HG03139 (cell line): ENCODE measurements around the gene SLC4A2.
"Not testable (repeated sequence)": the region's sequence is repeated elsewhere in the genome, so short reads cannot be mapped to it uniquely, and the experiment has no call there.

Source experiments
- ATAC-seq: cut with Tn5 transposase; IDR thresholded peaks from one replicate; pipeline ENCODE4 v1.9.1; 2021; ENCODE audit not compliant: unreplicated experiment

Gene SLC4A2

DNA sequence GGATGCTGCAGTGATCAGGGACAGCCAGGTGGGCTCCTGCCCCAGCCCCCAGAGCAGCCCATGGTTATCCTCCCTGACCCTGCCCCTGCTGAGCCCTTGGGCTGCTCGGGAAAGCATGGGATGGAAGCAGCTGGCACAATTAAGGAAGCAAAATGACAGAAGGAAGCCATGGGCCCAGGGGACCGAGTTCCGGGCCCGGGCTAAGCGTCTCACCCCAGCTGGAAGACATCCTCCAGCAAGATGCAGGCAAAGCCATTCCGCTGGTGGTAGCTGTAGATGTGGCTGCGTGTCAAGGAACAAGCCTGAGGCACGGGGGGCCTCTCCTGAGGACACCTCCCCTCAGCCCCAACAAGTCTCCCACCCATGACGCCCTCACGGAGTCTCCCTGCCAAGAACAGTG lies 36.2 kb upstream of the SLC4A2 start:
- ATAC-seq = no peak

DNA sequence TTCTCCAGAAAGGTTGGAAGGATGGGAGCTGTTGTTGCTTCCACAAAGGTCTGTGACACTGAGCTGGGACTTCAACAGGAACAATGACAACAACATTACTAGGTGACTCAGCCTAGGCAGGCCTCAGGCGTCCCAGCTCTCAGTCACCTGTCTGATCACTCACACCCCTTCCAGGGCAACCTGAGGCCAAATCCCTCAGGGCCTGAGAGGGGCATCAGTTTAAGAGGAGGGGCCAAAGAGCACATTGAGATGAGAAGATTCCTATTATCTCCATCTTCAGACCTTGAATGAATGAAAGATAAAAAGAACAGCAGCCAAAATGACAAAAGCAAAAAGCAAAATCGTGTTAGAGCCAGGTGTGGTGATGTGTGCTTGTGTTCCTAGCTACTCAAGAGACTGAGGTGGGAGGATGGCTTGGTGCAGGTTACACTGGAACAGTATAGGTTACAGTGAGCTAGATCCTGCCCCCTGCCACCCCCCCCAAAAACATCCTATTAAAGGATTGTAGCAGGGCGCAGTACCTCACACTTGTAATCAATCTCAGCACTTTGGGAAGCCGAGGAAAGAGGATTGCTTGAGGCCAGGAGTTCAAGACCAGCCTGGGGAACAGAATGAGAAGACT lies 34.8 kb upstream of the SLC4A2 start, which contains the start of gene ATG9B:
ATG9B (minus strand) TSS at position 60 of the 622 bp plus-strand sequence. CDS start 71 bp downstream, outside the sequence.
- ATAC-seq = no peak

DNA sequence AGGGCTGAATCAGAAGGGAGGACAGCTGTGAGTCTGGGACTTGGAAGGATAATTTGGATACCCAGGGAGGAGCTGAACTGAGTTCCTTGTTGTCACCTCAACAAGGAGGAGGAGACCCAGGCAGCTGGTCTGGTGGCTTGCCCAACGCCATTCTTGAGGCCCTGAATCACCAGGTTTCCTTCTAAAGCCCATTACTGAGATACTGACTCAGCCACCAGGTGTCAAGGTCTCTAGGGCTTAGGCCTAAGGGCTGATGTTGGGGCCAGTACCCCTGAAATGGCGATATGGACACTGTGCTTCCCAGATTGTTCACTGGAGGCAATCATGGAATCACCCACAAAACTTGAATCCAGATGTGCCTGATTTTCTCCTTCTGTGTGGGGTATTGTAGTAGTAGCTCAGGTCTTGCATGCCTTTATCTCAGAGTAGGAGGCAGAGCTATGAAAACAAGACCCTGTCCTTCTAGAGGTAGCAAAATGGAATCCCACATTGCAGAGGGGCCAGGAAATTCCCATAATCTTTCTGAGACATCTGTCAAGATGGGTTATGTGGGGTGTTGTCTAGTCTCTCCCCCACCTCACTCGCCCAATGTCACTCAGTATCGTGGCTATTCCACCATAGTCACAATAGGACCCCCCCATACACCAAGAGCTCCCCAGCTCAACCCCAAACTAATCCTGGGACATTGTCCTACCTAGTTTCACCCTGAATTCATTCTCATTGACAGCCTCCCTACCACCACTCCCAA lies 33.3 kb upstream of the SLC4A2 start:
- no peak for ATAC-seq

DNA sequence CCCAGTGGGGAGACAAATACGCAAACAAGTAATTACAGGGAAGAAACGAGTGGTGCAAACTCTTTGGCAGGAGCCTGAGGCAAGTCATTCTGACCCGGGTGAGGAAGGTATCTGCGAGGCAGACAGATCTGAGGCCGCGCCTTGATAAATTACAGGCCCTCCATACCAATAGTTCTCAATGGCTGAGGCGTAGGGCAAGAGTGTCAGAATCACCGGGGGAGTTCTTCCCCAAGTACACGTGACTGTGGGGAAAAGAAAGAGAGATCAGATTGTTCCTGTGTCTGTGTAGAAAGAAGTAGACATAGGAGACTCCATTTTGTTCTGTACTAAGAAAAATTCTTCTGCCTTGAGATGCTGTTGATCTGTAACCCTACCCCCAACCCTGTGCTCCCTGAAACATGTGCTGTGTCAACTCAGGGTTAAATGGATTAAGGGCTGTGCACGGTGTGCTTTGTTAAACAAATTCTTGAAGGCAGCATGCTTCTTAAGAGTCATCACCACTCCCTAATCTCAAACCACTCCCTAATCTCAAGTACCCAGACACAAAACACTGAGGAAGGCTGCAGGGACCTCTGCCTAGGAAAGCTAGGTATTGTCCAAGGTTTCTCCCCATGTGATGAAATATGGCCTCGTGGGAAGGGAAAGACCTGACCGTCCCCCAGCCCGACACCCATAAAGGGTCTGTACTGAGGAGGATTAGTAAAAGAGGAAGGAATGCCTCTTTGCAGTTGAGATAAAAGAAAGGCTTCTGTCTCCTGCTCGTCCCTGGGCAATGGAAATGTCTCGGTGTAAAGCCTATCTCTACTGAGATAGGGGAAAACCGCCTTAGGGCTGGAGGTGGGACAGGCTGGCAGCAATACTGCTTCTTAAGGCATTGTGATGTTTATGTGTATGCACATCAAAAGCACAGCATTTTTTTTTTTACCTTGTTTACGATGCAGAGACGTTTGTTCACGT lies 32.3 kb upstream of the SLC4A2 start:
- ATAC-seq = not testable (repeated sequence)

DNA sequence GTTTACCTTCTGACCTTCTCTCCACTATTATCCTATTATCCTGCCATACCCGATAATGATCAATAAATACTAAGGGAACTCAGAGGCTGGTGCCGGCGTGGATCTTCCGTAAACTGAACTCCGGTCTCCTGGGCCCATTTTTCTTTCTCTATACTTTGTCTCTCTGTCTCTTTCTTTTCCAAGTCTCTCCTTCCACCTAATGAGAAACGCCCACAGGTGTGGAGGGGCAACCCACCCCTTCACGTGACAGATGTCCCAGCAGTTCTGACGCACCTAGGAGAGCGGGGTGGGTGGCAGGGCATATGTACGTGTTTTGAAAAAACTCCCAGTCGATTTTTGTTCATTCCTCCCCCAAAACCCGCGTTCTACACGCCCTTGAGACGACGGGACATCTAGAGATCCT lies 31.7 kb upstream of the SLC4A2 start:
- ATAC-seq = not testable (repeated sequence)

DNA sequence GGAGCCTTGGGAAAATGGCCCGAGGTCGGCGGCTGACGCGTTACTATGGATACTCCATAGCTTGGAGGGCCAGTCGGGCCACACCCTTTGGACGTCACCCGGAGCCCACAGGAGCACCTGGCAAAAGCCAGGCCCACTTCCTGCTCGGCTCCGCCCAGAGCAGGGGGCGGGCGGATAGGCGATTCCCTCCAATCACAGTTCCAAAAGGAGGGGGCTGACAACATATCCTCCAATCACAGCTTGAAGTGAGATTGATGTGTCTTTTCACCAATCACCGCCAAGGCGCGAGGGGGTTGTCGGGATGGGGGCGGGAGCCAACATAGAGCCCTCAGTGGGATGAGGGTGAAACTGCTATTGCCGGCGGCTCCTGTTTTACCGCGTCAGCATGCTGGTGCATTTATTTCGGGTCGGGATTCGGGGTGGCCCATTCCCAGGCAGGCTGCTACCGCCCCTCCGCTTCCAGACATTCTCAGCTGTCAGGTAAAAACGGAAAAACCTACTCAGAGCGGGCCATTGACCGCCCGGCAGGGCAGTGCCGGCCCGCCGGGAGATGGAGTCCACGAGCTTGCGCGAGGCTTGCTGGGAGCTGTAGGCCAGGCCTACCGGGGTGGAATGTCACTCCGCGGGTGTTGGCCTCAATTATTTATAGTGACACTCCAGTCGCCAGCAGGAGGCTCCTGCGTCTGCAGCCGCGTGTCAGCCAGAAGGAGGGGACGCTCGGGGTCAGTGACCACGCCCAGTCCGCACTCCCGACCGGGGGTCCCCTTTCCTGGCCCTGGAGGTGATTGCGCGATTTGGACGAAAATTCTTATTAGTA lies 31.1 kb upstream of the SLC4A2 start, which contains the start of gene ABCB8:
ABCB8 (plus strand) TSS at position 320 of the 817 bp plus-strand sequence; CDS start at position 386, 66 bp downstream.
- peak; percentile 92 for ATAC-seq

DNA sequence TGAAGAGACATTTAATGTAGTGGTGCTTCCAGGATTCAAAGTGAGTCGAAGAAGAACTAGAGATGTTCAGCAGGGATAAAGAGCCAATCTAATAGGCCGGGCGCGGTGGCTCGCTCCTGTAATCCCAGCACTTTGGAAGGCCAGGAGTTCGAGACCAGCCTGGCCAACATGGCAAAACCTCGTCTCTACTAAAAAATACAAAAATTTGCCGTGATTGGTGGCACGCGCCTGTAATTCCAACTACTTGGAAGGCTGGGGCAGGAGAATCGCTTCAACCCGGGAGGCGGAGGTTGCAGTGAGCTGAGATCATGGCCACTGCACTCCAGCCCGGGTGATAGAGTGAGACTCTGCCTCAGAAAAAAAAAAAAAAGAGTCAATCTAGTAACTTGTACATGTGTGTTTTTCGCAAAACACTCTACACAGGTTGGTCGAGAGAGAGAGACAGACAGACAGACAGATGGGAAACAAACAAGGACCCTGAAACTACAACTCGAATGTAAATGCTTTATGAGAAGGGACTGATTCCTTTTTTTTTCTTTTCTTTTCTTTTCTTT lies 30.4 kb upstream of the SLC4A2 start:
- no peak for ATAC-seq

DNA sequence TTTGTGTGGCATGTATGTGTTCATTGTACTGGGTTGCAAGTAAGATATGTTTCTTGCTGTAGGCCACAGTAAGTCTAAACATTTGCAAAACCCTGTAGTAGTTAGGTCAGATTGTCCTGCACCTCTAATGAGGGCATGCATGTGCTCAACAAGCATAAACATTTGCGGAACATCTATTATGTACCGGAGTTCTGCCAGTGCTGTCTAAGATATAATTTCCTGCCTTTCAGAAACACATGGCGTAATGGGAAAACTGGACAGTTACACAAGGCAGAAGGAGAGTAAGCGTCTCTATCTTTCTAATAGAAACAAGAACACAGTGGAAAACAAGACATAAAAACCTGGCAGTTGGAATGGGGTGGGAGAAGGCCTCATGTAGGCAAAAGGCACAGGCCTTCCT lies 28.4 kb upstream of the SLC4A2 start:
- ATAC-seq = no peak

DNA sequence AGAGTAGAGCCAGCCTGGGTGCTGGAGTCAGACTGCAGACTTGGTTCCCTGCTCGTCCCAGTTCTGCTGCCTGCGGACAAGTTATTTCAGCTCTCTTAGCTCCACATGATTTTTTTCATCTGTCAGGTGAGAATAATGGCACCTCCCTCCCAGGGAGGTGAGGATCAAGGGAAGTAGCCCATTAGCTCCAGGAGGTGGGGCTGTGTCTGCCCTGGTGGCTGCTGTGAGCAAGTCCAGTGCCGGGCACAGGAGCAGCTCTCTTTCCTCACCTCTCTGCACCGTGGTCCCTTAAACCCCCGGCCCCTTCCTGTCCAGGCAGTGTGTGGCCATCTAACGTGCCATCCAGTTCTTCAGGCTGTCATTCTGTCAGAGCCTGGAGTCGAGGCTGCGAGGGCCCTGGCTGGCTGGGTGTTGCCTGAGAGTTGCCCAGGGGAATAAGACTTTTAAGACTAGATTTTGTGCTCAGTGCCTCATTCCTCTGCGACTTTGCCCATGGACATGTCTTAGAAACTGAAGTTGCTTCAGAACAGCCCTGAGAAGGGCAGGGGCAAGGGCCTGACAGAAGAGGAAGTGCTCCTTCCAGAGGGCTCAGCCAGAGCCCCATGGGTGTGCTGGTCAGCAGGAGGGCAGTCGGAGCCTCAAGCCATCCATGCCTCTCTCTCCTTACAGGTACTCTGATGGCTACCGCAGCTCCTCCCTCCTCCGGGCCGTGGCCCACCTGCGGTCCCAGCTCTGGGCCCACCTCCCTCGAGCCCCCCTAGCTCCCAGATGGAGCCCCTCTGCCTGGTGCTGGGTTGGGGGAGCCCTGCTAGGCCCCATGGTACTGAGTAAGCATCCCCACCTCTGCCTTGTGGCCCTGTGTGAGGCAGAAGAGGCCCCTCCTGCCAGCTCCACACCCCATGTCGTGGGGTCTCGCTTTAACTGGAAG lies 26.2 kb upstream of the SLC4A2 start:
- ATAC-seq = no peak

DNA sequence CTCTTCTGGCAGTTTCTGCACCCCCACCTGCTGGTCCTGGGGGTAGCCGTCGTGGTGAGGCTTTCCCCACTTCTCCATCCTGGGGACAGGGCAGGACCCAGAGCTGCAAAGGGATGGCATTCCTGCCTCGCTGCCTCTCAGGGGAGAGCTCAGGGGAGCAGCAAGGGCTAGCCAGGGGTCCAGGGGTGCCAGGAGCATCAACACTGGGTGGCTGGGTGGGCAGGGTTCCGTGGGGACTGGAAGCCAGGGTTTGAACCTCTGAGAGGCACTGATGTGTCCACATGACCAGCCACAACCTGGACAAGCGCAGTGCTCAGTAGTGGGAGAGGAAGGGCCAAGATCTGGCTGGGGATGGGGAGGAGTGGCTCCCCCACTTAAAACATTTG lies 25.5 kb upstream of the SLC4A2 start:
- ATAC-seq = no peak

DNA sequence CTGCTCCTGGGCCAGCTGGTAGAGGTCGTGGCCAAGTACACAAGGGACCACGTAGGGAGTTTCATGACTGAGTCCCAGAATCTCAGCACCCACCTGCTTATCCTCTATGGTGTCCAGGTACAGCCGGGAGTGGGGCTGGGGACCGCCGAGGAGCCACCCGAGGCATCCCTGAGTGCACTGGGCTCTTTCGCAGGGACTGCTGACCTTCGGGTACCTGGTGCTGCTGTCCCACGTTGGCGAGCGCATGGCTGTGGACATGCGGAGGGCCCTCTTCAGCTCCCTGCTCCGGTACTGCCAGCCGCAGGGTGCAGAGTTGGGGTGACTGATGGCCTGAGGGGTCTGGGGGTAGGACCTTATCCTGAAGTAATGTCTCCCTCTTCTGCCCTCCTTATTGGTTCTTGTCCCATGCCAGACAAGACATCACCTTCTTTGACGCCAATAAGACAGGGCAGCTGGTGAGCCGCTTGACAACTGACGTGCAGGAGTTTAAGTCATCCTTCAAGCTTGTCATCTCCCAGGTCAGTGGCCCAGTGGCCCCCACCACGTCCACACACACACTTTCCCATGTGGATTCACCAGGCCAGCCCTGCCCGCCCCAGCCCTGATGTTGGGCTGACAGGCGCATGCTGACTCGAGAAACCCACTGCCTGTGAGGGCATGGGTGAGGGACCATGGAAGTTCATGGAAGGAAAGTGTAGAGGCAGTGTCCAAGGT lies 24.9 kb upstream of the SLC4A2 start:
- ATAC-seq = no peak

DNA sequence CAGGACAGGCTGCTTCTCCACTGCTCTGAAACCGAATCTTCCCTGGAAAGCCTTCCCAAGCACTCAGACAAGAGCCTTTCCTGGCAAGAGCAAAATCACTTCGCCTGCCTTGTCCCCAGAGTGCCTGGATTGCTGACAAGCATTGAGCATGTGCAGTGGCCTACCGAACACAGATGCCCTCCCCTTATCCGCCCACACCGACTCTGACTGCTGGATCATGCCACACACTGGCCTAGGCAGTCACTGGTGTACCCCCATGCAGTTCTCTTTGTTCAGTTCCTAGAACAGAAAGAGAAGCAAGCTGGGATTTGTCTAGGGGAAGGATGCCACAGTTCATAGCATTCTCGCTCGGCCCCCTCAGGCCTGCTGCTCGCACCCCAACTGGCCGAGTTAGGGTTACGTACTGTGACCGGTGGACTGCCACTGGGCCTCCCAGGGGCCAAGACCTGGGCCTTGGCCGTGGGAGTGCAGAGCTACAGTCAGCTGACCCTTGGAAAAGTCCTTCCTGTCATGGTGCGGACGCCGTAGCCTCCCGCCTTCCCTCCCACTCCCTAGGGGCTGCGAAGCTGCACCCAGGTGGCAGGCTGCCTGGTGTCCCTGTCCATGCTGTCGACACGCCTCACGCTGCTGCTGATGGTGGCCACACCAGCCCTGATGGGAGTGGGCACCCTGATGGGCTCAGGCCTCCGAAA lies 24.2 kb upstream of the SLC4A2 start:
- ATAC-seq = no peak

DNA sequence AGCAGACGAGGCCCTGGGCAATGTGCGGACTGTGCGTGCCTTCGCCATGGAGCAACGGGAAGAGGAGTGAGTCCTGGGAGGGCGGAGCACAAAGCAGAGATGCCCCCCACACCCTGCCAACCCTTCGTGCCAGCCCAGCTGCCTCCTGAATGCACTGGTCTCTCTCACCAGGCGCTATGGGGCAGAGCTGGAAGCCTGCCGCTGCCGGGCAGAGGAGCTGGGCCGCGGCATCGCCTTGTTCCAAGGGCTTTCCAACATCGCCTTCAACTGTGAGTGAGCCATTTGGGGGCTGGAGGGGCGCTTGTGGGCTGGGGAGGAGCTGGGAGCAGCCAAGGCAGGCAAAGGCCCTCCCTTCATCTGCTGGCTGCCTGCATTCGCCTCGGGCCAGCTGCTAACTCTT lies 23.5 kb upstream of the SLC4A2 start:
- ATAC-seq = no peak

DNA sequence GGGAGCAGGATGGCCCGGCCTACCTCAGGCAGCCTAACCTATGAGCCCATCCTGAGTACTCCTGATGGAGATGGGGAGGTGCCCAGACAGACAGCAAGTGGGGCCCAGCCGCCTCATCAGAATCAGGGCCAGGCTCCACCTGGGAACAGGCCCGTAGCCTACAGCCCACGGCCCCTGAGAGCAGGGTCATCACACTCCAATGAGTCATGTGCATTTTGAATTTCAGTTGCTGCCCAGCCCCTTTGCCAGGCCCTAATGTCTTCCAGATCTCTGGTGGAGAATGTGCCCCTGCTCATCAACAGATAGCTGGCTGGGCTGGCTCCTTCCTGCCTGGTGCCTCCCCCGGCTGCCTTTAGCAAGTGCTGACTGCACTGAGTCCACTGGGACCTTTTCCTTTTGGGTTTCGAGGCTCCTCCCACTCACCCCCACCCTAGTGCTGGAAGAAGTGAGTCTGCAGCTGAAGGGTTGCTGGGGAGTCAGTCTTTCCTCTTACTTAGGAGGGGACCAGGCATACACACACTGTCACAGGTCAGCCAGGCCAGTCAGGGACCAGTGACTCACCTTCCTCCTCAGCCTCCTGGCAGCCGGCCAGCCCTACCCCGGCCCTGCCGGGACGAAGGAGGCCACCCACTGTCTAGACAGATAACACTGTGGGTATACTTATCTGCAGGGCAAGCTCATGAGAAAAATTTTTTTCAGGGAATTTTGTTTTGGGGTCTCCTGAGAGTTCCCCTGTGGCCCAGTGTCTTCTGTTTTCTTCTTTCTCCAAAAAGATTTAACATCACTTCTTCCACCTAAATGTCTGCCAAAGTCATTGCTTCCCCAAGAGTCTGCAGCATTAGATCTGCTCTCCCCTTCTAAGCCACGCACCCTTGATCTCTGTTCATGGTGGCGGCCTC lies 20.2 kb upstream of the SLC4A2 start:
- no peak for ATAC-seq

DNA sequence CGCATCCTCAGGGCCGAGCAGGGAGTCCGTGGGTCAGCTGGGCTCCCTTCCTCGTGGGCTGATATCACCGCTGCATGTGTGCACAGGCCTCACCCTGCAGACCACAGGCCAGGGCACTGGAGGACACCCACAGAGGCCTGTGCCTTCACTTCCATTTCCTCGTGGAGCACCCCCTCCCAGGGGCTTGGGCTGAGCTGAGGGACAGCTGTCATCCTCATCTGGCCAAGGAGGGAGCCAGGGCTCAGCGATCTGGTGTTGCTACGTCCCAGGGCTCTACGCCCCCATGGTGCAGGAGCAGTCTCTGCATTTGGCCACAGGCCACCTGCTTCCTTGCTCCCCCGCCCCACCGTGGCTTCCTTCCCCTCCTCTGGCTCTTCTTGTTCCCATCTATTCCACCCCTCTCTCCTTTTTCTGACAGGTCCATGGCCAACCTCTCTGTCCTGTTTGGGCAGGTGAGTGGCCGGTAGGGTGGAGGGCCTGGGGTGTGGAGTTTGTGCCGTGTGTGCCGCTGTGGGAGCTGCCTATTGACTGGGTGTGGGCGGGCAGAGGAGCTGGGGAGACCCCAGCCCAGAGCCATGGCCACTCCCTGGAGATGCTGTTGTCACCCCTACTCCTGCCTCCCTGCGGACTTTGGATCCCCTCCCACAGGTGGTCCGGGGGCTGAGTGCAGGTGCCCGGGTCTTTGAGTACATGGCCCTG lies 19.4 kb upstream of the SLC4A2 start:
- ATAC-seq = no peak

DNA sequence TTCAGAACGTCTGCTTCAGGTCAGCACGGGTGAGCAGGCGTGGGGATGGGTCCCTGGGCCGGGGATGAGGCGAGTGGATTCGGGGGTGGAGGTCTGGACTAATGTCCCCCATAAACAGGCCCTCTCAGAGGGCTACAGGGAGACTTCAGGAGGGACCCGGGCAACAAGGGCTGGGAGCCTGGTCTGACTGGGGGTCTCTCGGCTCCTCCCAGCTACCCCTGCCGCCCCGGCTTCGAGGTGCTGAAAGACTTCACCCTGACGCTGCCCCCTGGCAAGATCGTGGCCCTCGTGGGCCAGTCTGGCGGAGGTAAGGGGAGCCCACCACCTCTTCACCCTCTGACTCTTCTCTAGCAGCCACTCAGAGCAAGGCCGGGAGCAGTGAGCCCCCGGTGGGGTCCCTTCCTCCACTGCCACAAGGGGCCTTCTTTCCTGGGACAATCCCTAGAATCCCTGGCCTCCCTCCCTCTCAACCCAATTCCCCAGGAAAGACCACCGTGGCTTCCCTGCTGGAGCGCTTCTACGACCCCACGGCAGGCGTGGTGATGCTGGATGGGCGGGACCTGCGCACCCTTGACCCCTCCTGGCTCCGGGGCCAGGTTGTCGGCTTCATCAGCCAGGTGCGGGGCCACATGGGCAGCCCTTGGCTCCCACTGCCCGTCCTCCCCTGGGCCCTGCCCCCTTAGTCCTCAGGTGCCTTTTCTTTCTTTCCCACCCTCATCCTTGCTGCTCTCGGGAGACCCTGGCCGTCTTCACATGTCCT lies 18.6 kb upstream of the SLC4A2 start:
- ATAC-seq = no peak
